ENCODE data around the gene KRT85.

KRT85 gene

DNA sequence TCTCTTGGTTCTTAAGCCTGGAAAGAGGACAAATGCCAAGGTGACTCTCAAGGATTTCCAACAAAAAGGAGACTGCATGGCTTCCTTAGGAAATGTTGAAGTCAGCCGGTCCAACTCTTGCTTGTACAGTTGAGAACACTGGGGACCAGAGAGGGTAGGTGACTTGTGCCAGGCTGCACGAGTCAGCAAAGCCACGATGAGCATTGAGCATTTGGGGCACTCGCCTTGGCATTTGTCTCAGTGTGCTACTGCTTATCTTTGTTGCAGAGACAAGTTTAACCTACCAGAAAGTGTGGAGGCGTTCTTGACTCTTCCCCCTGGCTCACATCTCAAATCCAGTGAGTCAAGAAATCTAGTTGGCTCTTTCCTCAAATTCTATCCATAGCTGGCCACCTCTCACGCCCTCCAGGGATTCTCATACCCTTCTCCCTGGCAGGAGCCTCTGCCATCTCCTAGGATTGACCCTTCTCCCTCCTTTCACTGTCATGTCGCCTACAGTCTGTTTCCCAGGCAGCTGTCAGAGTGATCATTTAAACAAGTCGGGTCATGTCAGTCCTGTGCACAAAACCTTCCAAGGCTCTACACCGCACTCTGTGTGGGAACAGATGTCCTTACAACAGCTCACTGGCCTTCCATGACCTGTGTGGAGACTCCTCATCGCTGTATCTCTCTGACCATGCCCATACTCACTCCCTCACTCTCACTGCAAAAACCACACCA, 28.9 kb downstream of the KRT85 start:
- Histone ChIP-seq H3K4ac (ENCODE audit: low read depth, low read length) (no peak overlapping the region), H4K5ac (ENCODE audit: low read length) (no peak overlapping the region), H3K23ac (ENCODE audit: low read length) (no peak overlapping the region), H3K36me3 (ENCODE audit: control insufficient read depth, insufficient read depth, low read length) (no peaks in the 10 kb centered on the region), H3K27me3 (ENCODE audit: insufficient read depth, low read length, poor library complexity) (no peaks in the 10 kb centered on the region), H2AK5ac (ENCODE audit: low read length) (no peak overlapping the region), H2BK120ac (ENCODE audit: low read depth, low read length) (no peak overlapping the region), H3K4me3 (ENCODE audit: low read length) (no peak overlapping the region), H3K79me2 (ENCODE audit: control insufficient read depth, insufficient read depth, low read length) (no peaks in the 10 kb centered on the region), H2BK5ac (ENCODE audit: low read length) (no peak overlapping the region), H3K56ac (ENCODE audit: low read length) (no peak overlapping the region), H2BK15ac (replicated peaks; ENCODE audit: low read depth) (no peak overlapping the region), H3K18ac (ENCODE audit: low read length) (no peak overlapping the region), H3K79me1 (ENCODE audit: low read length) (no peaks in the 10 kb centered on the region), H3K9ac (ENCODE audit: low read length) (no peak overlapping the region), H3K27ac (ENCODE audit: low read depth, low read length) (no peak overlapping the region), H4K8ac (ENCODE audit: low read depth, low read length) (no peak overlapping the region), H3K4me1 (ENCODE audit: control insufficient read depth, low read depth, low read length) (peaks cover 2% of the 10 kb centered on the region), H3K4me2 (ENCODE audit: low read length) (no peak overlapping the region)
- no CpG with 5 or more reads among the region's 10 CpGs for WGBS (ENCODE audit: extremely low coverage, insufficient coverage, low lambda C conversion rate)
- no peak for DNase-seq

DNA sequence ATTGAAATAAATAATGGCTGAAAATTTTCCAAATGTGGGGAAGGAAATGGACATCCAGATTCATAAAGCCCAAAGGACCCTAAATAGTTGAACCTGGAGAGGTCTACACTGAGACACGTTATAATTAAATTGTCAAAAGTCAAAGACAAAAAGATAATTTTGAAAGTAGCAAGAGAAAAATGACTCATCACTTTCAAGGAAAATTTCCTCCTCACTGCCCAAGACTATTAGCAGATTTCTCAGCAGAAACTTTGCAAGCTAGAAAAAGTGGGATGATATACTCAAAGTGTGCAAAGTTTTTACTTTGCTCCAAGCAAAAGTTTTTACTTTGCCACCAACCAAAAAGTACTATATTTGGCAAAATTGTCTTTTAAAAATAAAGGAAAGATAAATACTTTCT, 30.2 kb downstream of the KRT85 start:
- Histone ChIP-seq H4K5ac (ENCODE audit: low read length) (no peak overlapping the region), H3K56ac (ENCODE audit: low read length) (no peak overlapping the region), H2AK5ac (ENCODE audit: low read length) (no peak overlapping the region), H3K79me2 (ENCODE audit: control insufficient read depth, insufficient read depth, low read length) (no peaks in the 10 kb centered on the region), H2BK5ac (ENCODE audit: low read length) (no peak overlapping the region), H3K4ac (ENCODE audit: low read depth, low read length) (no peak overlapping the region), H3K18ac (ENCODE audit: low read length) (no peak overlapping the region), H2BK120ac (ENCODE audit: low read depth, low read length) (no peak overlapping the region), H3K4me3 (ENCODE audit: low read length) (no peak overlapping the region), H3K27ac (ENCODE audit: low read depth, low read length) (no peak overlapping the region), H3K4me1 (ENCODE audit: control insufficient read depth, low read depth, low read length) (peaks cover 3% of the 10 kb centered on the region), H2BK15ac (replicated peaks; ENCODE audit: low read depth) (no peak overlapping the region), H3K9ac (ENCODE audit: low read length) (no peak overlapping the region), H3K4me2 (ENCODE audit: low read length) (no peak overlapping the region), H3K23ac (ENCODE audit: low read length) (no peak overlapping the region), H4K8ac (ENCODE audit: low read depth, low read length) (no peak overlapping the region), H3K79me1 (ENCODE audit: low read length) (no peaks in the 10 kb centered on the region), H3K36me3 (ENCODE audit: control insufficient read depth, insufficient read depth, low read length) (no peaks in the 10 kb centered on the region), H3K27me3 (ENCODE audit: insufficient read depth, low read length, poor library complexity) (no peaks in the 10 kb centered on the region)
- WGBS (ENCODE audit: extremely low coverage, insufficient coverage, low lambda C conversion rate), result no CpG with 5 or more reads among the region's 1 CpG
- DNase-seq, result no peak

DNA sequence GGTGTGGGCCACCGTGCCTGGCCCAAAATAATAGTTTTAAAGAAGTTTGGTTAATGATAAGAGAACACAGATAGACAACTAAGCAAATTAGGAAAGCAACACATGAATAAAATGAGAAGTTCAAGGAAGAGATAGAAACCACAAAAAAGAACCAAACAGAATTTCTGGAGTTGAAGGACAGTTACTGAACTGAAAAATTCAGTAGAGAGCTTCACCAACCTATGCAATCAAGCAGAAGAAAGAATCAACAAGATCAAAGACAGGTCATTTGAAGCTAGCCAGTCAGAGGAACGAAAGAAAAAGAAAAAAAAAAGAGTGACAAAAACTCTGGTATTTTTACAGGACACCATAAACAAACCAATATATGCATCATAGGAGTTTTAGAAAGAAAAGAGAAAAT, 30.6 kb downstream of the KRT85 start:
- Histone ChIP-seq H3K36me3 (ENCODE audit: control insufficient read depth, insufficient read depth, low read length) (no peaks in the 10 kb centered on the region), H2BK5ac (ENCODE audit: low read length) (no peak overlapping the region), H2AK5ac (ENCODE audit: low read length) (no peak overlapping the region), H2BK120ac (ENCODE audit: low read depth, low read length) (no peak overlapping the region), H3K79me1 (ENCODE audit: low read length) (no peaks in the 10 kb centered on the region), H3K9ac (ENCODE audit: low read length) (no peak overlapping the region), H3K79me2 (ENCODE audit: control insufficient read depth, insufficient read depth, low read length) (no peaks in the 10 kb centered on the region), H3K4ac (ENCODE audit: low read depth, low read length) (no peak overlapping the region), H3K4me1 (ENCODE audit: control insufficient read depth, low read depth, low read length) (peaks cover 3% of the 10 kb centered on the region), H3K4me3 (ENCODE audit: low read length) (no peak overlapping the region), H4K5ac (ENCODE audit: low read length) (no peak overlapping the region), H3K18ac (ENCODE audit: low read length) (no peak overlapping the region), H4K8ac (ENCODE audit: low read depth, low read length) (no peak overlapping the region), H3K23ac (ENCODE audit: low read length) (no peak overlapping the region), H3K27ac (ENCODE audit: low read depth, low read length) (no peak overlapping the region), H3K4me2 (ENCODE audit: low read length) (no peak overlapping the region), H2BK15ac (replicated peaks; ENCODE audit: low read depth) (no peak overlapping the region), H3K27me3 (ENCODE audit: insufficient read depth, low read length, poor library complexity) (no peaks in the 10 kb centered on the region), H3K56ac (ENCODE audit: low read length) (no peak overlapping the region)
- no peak for DNase-seq
- no CpG with 5 or more reads among the region's 2 CpGs for WGBS (ENCODE audit: extremely low coverage, insufficient coverage, low lambda C conversion rate)

DNA sequence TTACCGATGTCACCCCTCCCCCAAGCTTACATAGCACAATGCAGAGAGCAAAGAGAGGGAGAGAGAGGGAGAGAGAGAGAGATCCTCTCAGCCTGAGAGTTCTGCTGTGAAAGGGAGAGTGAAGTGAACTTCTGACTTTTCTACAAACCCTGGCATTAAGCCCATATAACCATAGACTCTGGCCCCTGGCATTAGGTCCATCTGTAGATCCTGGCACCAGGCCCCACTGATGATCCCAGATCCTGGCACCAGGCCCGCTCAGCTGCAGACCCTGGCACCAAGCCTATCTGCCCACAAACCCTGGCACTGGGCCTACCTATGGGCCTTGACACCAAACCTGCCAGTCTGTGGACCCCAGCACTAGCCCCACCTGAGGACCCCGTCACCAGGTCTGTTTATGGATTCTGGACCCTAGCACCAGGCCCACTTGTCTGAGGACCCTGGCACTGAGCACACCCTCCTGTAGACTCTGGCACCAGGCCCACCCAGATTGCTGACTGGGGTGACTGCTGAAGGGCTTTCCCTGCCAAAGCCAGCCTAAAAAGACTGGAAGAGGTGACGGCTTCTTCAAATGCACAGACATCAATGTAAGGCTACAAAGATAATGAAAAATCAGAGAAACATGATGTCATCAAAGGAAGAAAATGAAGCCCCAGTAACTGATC, 31.6 kb downstream of the KRT85 start:
- no peak overlapping the region for H2BK15ac ChIP-seq (replicated peaks; ENCODE audit: low read depth)
- H3K36me3 ChIP-seq (ENCODE audit: control insufficient read depth, insufficient read depth, low read length), result no peaks in the 10 kb centered on the region
- H3K4me1 ChIP-seq (ENCODE audit: control insufficient read depth, low read depth, low read length), result peaks cover 3% of the 10 kb centered on the region
- WGBS (ENCODE audit: extremely low coverage, insufficient coverage, low lambda C conversion rate), result no CpG with 5 or more reads among the region's 4 CpGs
- H3K23ac ChIP-seq (ENCODE audit: low read length), result no peak overlapping the region
- no peak overlapping the region for H3K9ac ChIP-seq (ENCODE audit: low read length)
- H3K18ac ChIP-seq (ENCODE audit: low read length), result no peak overlapping the region
- no peak overlapping the region for H2BK5ac ChIP-seq (ENCODE audit: low read length)
- H3K56ac ChIP-seq (ENCODE audit: low read length), result no peak overlapping the region
- no peaks in the 10 kb centered on the region for H3K27me3 ChIP-seq (ENCODE audit: insufficient read depth, low read length, poor library complexity)
- no peak overlapping the region for H2BK120ac ChIP-seq (ENCODE audit: low read depth, low read length)
- no peak overlapping the region for H4K5ac ChIP-seq (ENCODE audit: low read length)
- no peaks in the 10 kb centered on the region for H3K79me2 ChIP-seq (ENCODE audit: control insufficient read depth, insufficient read depth, low read length)
- no peaks in the 10 kb centered on the region for H3K79me1 ChIP-seq (ENCODE audit: low read length)
- no peak overlapping the region for H2AK5ac ChIP-seq (ENCODE audit: low read length)
- H3K4me2 ChIP-seq (ENCODE audit: low read length), result no peak overlapping the region
- H3K4ac ChIP-seq (ENCODE audit: low read depth, low read length), result no peak overlapping the region
- no peak for DNase-seq
- H3K4me3 ChIP-seq (ENCODE audit: low read length), result no peak overlapping the region
- H4K8ac ChIP-seq (ENCODE audit: low read depth, low read length), result no peak overlapping the region
- no peak overlapping the region for H3K27ac ChIP-seq (ENCODE audit: low read depth, low read length)

DNA sequence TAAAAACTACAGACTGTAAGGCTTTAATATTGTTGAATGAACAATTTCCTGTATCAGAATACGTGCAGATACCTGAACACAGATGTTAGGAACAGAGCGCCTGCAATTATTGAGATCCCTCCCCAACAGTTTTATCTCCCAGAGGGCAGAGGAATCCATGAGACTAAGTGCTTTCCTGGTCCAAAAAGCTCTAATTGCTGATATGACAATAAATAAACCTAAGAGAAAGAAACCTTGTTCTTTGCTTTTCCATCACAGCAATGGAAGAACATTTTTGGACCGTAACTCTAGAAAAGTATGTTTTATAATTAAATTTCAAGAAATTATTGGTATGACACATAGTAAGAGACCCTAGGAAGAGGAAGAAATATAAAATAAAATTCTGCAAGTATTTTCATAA, 33.1 kb downstream of the KRT85 start:
- H3K27me3 ChIP-seq (ENCODE audit: insufficient read depth, low read length, poor library complexity), result no peaks in the 10 kb centered on the region
- no peak overlapping the region for H4K5ac ChIP-seq (ENCODE audit: low read length)
- H3K18ac ChIP-seq (ENCODE audit: low read length), result no peak overlapping the region
- no peak overlapping the region for H3K4ac ChIP-seq (ENCODE audit: low read depth, low read length)
- H3K23ac ChIP-seq (ENCODE audit: low read length), result no peak overlapping the region
- no peak overlapping the region for H3K27ac ChIP-seq (ENCODE audit: low read depth, low read length)
- no peak for DNase-seq
- H3K36me3 ChIP-seq (ENCODE audit: control insufficient read depth, insufficient read depth, low read length), result no peaks in the 10 kb centered on the region
- H2BK5ac ChIP-seq (ENCODE audit: low read length), result no peak overlapping the region
- no peak overlapping the region for H2BK15ac ChIP-seq (replicated peaks; ENCODE audit: low read depth)
- no peak overlapping the region for H4K8ac ChIP-seq (ENCODE audit: low read depth, low read length)
- H3K79me2 ChIP-seq (ENCODE audit: control insufficient read depth, insufficient read depth, low read length), result no peaks in the 10 kb centered on the region
- no peak overlapping the region for H2BK120ac ChIP-seq (ENCODE audit: low read depth, low read length)
- no peak overlapping the region for H3K4me3 ChIP-seq (ENCODE audit: low read length)
- H3K9ac ChIP-seq (ENCODE audit: low read length), result no peak overlapping the region
- no peak overlapping the region for H3K4me2 ChIP-seq (ENCODE audit: low read length)
- no CpG with 5 or more reads among the region's 3 CpGs for WGBS (ENCODE audit: extremely low coverage, insufficient coverage, low lambda C conversion rate)
- no peaks in the 10 kb centered on the region for H3K79me1 ChIP-seq (ENCODE audit: low read length)
- H3K4me1 ChIP-seq (ENCODE audit: control insufficient read depth, low read depth, low read length), result peaks cover 3% of the 10 kb centered on the region
- H2AK5ac ChIP-seq (ENCODE audit: low read length), result no peak overlapping the region
- no peak overlapping the region for H3K56ac ChIP-seq (ENCODE audit: low read length)
